GM18498 (cell line): Measurements from ENCODE around the gene WFIKKN2.

Experiments
- ATAC-seq: cut with Tn5 transposase; IDR thresholded peaks from one replicate; pipeline ENCODE4 v1.9.1; 2021; ENCODE audit warnings: mild to moderate bottlenecking, moderate library complexity; ENCODE audit not compliant: unreplicated experiment

The WFIKKN2 gene

DNA sequence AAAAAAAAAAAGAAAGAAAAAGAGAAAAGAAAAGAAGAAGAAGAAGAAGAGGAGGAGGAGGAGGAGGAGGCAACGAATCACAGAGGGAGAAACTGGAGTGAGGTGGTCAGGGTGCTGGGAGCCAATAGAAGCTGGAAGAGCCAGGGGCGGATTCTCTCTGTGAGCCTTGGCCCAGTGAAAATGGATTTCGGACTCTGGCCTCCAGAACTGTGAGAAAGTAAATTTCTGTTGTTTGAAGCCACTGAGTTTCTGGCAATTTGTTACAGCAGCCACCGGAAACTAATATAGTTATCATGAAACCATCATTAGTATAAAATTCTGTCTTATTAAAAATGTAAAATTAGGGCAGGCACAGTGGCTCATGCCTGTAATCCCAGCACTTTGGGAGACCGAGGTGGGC, 27.7 kb upstream of the WFIKKN2 start:
- ATAC-seq = no peak

GRCh38 chr17:50808413-50808812, 27.0 kb upstream of the WFIKKN2 start:
- no peak for ATAC-seq

DNA sequence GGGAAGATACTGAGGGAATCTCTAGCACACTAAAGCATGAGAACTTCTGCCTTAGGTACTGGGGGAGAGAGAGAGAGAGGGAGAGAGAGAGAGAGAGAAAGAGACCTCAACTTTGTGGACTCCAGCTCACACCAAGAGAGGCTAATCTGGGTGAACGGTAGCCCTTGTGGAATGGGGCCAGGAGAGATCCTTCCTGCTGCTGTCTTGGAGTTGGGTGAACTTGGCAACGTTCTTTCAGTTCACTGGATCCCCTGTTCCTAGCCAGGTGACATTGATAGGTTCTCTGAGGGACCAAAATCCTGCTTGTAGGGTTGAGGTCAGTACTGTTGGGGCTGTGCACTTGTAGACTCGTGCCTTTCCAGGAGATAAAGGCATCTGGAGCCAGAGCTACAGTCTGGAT, 26.5 kb upstream of the WFIKKN2 start:
- ATAC-seq = no peak

DNA sequence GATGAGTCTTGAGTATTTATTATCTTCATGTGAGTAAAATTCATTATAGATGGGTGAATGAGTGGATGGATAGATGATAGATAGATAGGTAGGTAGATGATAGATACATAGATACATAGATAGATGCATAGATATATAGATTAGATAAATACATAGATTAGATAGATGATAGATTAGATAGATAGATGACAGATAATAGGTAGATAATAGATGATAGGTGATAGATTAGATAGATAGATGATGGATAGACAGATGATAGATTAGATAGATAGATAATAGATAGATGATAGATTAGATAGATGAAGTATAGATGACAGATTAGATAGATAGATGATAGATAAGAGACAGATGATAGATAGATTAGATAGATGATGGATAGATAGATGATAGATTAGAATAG, 21.8 kb upstream of the WFIKKN2 start:
- ATAC-seq = no peak

- ATAC-seq = no peak
Measured at GRCh38 chr17:50815400-50815799, 20.0 kb upstream of the WFIKKN2 start.

GRCh38 chr17:50816271-50816670, 19.1 kb upstream of the WFIKKN2 start:
- ATAC-seq = no peak

GRCh38 chr17:50816771-50817751, 18.3 kb upstream of the WFIKKN2 start:
- no peak for ATAC-seq

DNA sequence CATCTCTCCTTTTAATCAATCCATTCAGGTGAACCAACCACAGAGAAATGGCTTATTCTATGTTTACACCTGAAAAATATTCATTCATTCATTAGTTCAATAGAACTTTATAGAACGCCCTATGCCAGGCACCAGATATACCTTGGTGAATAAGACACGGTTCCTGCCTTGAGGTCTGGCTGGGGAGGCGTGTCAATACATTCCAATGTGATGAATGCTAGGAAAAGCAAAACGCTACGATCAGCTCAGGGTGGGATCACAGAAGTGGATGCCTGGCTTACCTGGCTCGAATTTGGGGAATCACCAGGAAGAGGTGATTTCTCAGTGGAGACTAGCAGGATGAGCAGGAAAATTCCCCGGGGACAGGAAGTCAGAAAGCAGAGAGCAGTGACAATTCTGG, 17.5 kb upstream of the WFIKKN2 start:
- no peak for ATAC-seq

DNA sequence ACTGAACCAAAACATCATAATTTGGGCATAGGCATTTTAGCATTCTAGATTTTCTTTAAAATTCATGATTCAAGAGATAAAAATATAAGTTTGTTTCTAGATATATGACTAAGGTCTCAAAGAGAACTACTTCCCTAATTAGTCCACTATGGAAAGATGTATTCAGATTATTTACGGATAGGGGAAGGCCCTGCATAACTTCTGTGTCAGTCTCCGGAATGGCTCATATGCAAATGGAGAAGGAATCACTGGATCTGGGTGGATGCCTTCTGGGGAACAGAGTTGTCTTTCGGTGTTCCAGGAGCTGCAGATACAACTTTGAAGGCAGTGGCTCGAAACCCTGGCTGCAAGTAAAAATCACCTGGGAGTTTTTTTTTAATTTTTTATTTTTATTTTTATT, 17.1 kb upstream of the WFIKKN2 start:
- ATAC-seq = no peak

DNA sequence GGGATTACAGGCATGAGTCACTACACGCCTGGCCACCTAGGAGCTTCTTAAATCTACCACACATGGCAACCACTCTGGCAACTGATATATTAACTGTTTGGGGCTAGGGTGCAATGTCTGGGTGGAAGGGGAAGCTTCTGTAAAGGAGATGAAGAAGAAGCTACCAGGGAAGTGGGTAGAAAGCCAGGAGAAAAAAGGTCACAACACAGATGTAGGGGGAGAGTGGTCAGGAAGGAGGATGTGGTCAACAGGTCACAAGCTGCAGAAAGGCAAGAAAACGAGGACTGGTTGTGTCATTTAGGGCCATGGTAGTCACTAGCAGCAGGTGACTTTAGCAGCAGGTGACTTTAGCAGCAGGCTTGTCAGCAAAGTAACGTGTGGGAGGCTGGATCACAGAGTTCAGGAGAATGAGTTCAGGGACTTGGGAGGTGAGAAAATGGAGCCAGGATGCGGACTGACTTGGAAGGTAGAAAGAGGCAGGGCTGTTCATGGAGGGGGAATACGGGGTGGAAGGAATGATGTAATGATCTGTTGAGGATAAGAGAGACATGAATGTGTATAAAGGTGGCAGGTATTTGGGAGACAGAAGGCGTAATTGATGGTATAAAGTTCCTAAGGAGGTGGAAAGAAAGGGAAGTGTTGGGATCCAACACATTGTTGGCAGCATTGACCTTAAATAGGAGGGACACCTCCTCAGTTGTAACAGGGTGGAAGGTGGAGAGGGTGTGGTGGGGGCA, 16.3 kb upstream of the WFIKKN2 start:
- ATAC-seq = no peak

- ATAC-seq = no peak
Measured at GRCh38 chr17:50820651-50821050, 14.7 kb upstream of the WFIKKN2 start.

DNA sequence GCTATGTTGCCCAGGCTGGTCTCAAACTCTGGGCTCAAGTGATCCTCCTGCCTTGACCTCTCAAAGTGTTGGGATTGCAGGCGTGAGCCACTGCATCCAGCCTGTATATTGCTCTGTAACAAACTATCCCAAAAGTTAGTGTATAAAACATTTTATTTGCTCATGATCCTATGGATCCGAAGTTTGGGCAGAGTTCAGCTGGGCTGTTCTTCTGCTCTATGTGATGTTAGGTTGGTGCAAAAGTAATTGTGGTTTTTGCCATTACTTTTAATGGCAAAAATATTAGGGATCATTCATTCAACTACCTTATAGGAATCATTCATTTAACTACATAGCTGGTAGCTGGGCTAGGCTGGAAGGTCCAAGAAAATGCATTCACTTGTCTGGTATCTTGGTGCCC, 12.8 kb upstream of the WFIKKN2 start:
- no peak for ATAC-seq

DNA sequence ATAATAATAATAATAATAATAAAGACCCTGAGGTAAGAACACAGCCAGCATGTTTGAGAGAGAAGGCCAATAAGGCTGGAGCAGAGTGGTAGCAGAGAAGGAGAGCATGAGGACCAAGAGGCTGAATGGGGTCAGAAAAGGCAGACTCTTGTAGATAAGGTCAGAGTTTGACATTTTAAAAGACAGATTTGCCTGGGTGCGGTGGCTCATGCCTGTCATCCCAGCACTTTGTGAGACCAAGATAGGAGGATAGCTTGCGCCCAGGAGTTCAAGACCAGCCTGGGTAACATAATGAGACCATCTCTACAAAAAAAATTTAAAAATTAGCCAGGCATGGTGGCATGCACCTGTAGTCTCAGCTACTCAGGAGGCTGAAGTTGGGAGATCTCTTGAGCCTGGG, 11.0 kb upstream of the WFIKKN2 start:
- no peak for ATAC-seq

DNA sequence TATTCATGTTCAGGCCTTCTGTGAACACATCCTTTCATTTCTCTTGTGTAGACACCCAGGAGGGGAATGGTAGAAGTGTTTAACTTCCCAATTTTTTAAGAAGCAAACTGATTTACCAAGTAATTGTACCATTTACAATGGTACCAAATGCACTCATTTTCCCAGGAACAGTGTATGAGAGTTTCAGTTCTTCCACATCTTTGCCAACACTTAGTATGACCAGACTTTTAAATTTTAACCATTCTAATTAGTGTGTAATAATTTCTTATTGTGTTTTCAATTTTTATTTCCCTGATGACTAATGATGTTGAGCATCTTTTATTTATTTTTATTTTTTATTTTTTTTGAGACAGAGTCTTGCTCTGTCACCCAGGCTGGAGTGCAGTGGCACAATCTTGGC, 10.2 kb upstream of the WFIKKN2 start:
- ATAC-seq = no peak

GRCh38 chr17:50828508-50829170, 6.7 kb upstream of the WFIKKN2 start:
- peak; percentile 88 for ATAC-seq

GRCh38 chr17:50829332-50829731, 6.1 kb upstream of the WFIKKN2 start:
- no peak for ATAC-seq

GRCh38 chr17:50830352-50830751, 5.0 kb upstream of the WFIKKN2 start:
- ATAC-seq = no peak

- ATAC-seq = no peak
Measured at GRCh38 chr17:50830994-50831393, 4.4 kb upstream of the WFIKKN2 start.

DNA sequence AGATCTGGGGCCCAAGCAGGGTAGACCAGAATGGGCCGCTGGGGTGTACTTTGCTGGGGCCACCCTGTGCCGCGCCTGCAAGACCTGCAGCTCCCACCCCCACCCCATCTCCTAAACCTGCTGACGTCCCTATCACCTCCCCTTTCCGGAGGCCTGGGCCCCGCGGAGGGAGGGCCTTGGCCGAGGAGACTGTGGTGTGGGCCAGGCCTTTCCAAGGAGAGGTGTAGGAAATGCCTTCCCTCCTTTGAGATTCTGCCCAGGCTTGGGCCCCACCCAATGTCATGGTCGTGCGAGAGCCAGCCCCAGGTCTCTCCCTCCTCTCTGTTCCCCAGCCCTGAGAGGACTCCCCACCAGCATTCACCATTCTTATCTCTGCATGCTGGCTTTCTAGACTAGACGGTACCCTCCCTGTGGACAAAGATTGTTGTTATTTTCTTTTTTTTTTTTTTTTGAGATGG, 3.9 kb upstream of the WFIKKN2 start:
- ATAC-seq = no peak

- ATAC-seq = no peak
Measured at GRCh38 chr17:50832267-50832863, 3.0 kb upstream of the WFIKKN2 start.

DNA sequence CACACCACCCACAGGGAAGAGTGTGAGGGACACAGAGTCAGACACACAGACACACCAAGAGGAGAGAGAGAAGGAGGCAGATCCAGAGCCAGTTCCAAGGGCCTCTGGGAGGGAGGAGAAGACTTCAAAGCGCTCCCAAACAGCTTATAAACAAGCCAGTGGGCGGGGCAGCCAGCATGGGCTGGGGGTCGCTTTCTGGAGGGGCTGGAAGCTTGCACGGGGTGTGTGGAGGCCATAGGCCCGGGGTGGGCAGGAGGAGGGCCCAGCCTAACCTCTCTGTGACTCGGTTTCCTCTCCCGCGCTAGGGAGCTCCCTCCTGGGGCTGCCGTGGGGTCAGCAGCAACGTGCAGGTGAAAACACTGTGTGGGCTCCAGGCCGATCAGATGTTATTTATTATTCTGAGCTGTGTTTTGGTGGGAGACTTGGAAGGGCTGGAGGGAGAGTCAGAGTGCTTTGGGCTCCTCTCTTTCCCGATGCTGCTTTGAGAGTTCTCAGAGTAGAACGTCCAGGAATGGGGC, 2.5 kb upstream of the WFIKKN2 start:
- ATAC-seq = no peak
